Measurements from ENCODE around the gene RAD1. TPM values are rescaled to one million over a fixed set of nuclear protein-coding genes. Genes with fewer than 3 reads are reported as not detected.

The RAD1 gene
- total and polyA plus RNA-seq, 12 donors, result 13.3 to 27.5 (median 23.1) TPM

DNA sequence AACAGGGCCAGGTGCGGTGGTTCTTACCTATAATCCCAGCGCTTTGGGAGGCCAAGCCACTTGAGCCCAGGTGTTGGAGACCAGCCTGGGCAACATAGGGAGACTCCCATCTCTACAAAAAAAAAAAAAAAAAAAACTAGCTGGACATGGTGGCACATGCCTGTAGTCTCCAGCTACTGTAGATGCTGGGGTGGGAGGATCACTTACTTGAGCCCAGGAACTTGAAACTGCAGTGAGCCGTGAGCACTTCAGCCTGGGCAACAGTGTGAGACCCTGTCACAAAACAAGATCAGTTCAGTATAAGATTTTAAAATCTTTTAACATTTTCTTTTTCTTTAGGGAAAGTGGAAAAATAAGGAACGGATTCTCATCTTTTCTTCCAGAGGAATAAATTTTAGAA lies 2.7 kb upstream of the RAD1 start:
- H3K36me3 ChIP-seq, result peaks cover 0 to 55% (median 4%) of the 10 kb centered on the region in 9 donors
- H3K4me3 ChIP-seq, result no peak overlapping the region
- ATAC-seq (no peak), DNase-seq (no peak)
- intact Hi-C loops (cut with DNase I), result loop anchor here in 1 of 10 donors (10.0 kb wide), 1 partner anchor 253 kb away; no protein-coding TSS in a partner anchor
- H3K9me3 ChIP-seq, result no peaks in the 10 kb centered on the region
- TF ChIP-seq, protein P1, sequence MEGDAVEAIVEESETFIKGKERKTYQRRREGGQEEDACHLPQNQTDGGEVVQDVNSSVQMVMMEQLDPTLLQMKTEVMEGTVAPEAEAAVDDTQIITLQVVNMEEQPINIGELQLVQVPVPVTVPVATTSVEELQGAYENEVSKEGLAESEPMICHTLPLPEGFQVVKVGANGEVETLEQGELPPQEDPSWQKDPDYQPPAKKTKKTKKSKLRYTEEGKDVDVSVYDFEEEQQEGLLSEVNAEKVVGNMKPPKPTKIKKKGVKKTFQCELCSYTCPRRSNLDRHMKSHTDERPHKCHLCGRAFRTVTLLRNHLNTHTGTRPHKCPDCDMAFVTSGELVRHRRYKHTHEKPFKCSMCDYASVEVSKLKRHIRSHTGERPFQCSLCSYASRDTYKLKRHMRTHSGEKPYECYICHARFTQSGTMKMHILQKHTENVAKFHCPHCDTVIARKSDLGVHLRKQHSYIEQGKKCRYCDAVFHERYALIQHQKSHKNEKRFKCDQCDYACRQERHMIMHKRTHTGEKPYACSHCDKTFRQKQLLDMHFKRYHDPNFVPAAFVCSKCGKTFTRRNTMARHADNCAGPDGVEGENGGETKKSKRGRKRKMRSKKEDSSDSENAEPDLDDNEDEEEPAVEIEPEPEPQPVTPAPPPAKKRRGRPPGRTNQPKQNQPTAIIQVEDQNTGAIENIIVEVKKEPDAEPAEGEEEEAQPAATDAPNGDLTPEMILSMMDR (IDR thresholded peaks at IDR 0.05), result no peak
- no peak overlapping the region for H3K27ac ChIP-seq
- peaks cover 3 to 33% (median 27%) of the 10 kb centered on the region in 9 donors for H3K4me1 ChIP-seq
- WGBS, 2 donors, result 84 to 88% methylated on average over 4 of the region's 4 CpGs
- no peaks in the 10 kb centered on the region for H3K27me3 ChIP-seq

DNA sequence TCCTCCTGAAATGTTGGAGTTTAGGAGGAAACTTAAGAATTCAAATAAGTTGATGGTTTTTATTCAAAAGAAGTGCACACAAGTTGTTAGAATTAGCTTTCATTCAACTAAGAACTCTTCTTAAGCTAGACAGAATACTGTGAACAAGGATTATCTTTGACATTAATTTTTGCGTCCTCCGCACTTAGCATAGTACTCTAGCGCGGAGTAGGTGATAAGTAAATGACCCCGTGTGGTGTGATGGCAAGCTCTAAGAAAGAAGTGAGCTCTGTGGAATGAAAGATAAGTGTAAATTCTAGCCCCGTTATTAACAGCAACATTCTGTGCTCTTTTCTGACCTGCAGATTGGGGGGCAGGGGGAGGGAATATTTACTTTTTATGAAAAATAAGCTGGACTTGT lies 1.2 kb upstream of the RAD1 start:
- Histone ChIP-seq H3K4me1 (peaks cover 3 to 35% (median 27%) of the 10 kb centered on the region in 9 donors), H3K9me3 (no peaks in the 10 kb centered on the region), H3K36me3 (peaks cover 0 to 55% (median 8%) of the 10 kb centered on the region in 9 donors), H3K4me3 (peak overlapping the region; percentile 76 to 97 (median 86)), H3K27me3 (no peaks in the 10 kb centered on the region), H3K27ac (peak overlapping the region in 4 of 10 donors; percentile 83 to 88 (median 86))
- intact Hi-C loops (cut with DNase I), result loop anchor here in 1 of 10 donors (10.0 kb wide), 1 partner anchor 252 kb away; no protein-coding TSS in a partner anchor
- 14% methylated on average over 6 of the region's 6 CpGs for WGBS, 2 donors
- ATAC-seq, result no peak
- DNase-seq, result no peak
- TF ChIP-seq, protein P1 (IDR thresholded peaks at IDR 0.05), result no peak

DNA sequence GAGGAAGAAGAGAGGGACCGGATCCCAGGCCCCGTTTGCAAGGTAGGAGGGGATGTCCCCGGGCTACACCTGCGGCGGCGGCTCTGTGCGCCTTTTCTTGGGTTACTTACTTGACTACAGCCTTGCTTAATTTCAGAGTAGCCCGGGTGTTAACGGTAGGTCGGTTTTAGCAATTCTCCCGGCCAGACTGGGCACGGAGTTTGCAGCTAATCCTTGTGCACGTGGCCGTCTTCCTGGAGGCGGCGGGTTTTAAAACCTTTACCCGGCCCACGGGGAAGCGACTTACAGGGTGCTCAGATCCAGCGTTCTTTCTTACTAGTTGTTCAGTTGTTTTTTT lies 520 bp upstream of the RAD1 start:
- intact Hi-C loops (cut with DNase I), result loop anchor here in 2 of 10 donors (1.0 to 10.0 kb wide), 2 partner anchors 13 to 251 kb away; partner anchors contain the start of gene DNAJC21 (in 1 of the 2)
- ATAC-seq, result peak in 5 of 8 donors; percentile 9 to 37 (median 23)
- Histone ChIP-seq H3K36me3 (peaks cover 0 to 55% (median 15%) of the 10 kb centered on the region in 9 donors), H3K9me3 (no peaks in the 10 kb centered on the region), H3K27ac (peak overlapping the region in 9 of 10 donors; percentile 81 to 93 (median 85)), H3K4me1 (peaks cover 3 to 35% (median 27%) of the 10 kb centered on the region in 9 donors), H3K27me3 (no peaks in the 10 kb centered on the region), H3K4me3 (peak overlapping the region; percentile 76 to 97 (median 86))
- WGBS, 2 donors, result 0% methylated on average over 20 of the region's 20 CpGs
- TF ChIP-seq, protein P1 (IDR thresholded peaks at IDR 0.05), result no peak
- no peak for DNase-seq

DNA sequence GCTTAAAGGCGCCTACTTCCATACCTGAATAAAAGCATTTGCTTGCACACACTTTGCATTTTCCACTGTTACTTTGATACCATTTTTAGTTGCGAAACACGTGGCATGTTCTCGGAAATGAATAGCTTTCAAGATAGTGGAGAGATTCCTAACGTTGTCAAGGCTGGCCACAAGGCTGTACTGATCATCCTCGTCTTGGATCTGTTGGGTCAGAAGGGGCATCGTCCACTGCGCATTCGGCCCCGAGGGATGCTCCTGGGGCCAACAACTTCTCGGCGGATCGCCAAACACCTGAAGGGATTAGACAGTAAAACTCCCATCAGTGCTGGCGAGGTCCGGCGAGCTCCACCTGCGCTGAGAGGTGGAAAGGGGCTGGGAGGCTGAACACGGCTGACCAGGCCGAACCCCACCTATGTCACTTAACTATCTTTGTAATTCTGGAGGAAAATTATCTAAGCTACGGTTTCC lies 599 bp downstream of the RAD1 start:
- TF ChIP-seq, protein P1 (IDR thresholded peaks at IDR 0.05), result no peak
- ATAC-seq (peak in 7 of 8 donors; percentile 1 to 33 (median 7)), DNase-seq (peak; percentile 20 to 22)
- Histone ChIP-seq H3K4me1 (peaks cover 3 to 35% (median 27%) of the 10 kb centered on the region in 9 donors), H3K9me3 (no peaks in the 10 kb centered on the region), H3K27ac (peak overlapping the region; percentile 41 to 93 (median 84)), H3K36me3 (peaks cover 0 to 55% (median 19%) of the 10 kb centered on the region in 9 donors), H3K4me3 (peak overlapping the region; percentile 76 to 97 (median 86)), H3K27me3 (no peaks in the 10 kb centered on the region)
- 2% methylated on average over 20 of the region's 20 CpGs for WGBS, 2 donors
- intact Hi-C loops (cut with DNase I), result loop anchor here in 2 of 10 donors (1.0 to 10.0 kb wide), 2 partner anchors 15 to 250 kb away; partner anchors contain the start of gene DNAJC21 (in 1 of the 2)

All from heart right ventricle (tissue), 16 donors.